Small intestine (tissue), 7 donors: ENCODE results near the gene MYO16. TPM values are rescaled to one million over a fixed set of nuclear protein-coding genes. Genes with fewer than 3 reads are reported as not detected.

Experiments used
- DNase-seq, 2 donors: peaks; one replicate each; pipeline versions ENCODE4 v3.0.0 to v3.0.0-alpha.2; 2013
- FAIRE-seq: peaks from 2 replicates; lab custom pipeline; 2012; peaks lifted over from hg19 to GRCh38; lab: Jason Lieb, UNC
- H3K27ac ChIP-seq, 3 donors: one replicate each; pipeline ENCODE4 v1.5.1; 2013; ENCODE audit warnings: low read length in 2 of 3, mild to moderate bottlenecking in 2 of 3, control low read depth in 1 of 3, inconsistent platforms in 1 of 3, low read depth in 1 of 3, moderate library complexity in 1 of 3
- H3K27me3 ChIP-seq, 3 donors: one replicate each; pipeline ENCODE4 v1.6.1; 2013; ENCODE audit warnings: low read length in 3 of 3, inconsistent platforms in 1 of 3; ENCODE audit not compliant: control insufficient read depth in 3 of 3, insufficient read depth in 3 of 3
- H3K36me3 ChIP-seq, 3 donors: one replicate each; pipeline ENCODE4 v1.6.1; 2013; ENCODE audit warnings: low read length in 3 of 3, inconsistent platforms in 1 of 3, low read depth in 1 of 3, mild to moderate bottlenecking in 1 of 3, moderate library complexity in 1 of 3; ENCODE audit not compliant: control insufficient read depth in 3 of 3, insufficient read depth in 2 of 3
- H3K4me1 ChIP-seq, 3 donors: one replicate each; pipeline ENCODE4 v1.6.1; 2013; ENCODE audit warnings: low read length in 2 of 3, inconsistent platforms in 1 of 3, low read depth in 1 of 3, mild to moderate bottlenecking in 1 of 3, moderate library complexity in 1 of 3; ENCODE audit not compliant: control insufficient read depth in 3 of 3, insufficient read depth in 2 of 3
- H3K4me3 ChIP-seq, 3 donors: one replicate each; pipeline ENCODE4 v1.5.1; 2013; ENCODE audit warnings: low read length in 3 of 3, control low read depth in 1 of 3, inconsistent platforms in 1 of 3, low read depth in 1 of 3, mild to moderate bottlenecking in 1 of 3, moderate library complexity in 1 of 3
- H3K9me3 ChIP-seq, 2 donors: one replicate each; pipeline ENCODE4 v1.6.1; 2013; ENCODE audit warnings: low read depth in 1 of 2, low read length in 1 of 2; ENCODE audit not compliant: control insufficient read depth in 2 of 2, insufficient read depth in 1 of 2
- WGBS, 3 donors: extraction: QIAGEN DNeasy Blood & Tissue Kit; methylation state at CpG; one replicate each; pipeline ENCODE4 v1.1.7; 2013; 5-methylcytosine and 5-hydroxymethylcytosine counted together
- polyA plus RNA-seq, 4 donors: library from polyadenylated mRNA; stranded (reverse) in 3 of 4; unstranded in 1 of 4; fragments of 200-250 nt in 3 of 4; fragments of 120-200 nt in 1 of 4; gene quantifications; one replicate each; pipeline versions ENCODE4 v1.2.1 to v1.2.3, GENCODE V29; 2013
- donor health status: healthy with polysubstance abuse.
- donor health status: control.
- donor health status: control.
- donor health status: Bipolar disorder and iron deficiency.
- donor health status: healthy.

MYO16 gene
- polyA plus RNA-seq, 4 donors: 0.03 to 0.21 TPM; not detected in 2

- DNase-seq: no peak
- Histone ChIP-seq H3K9me3 (no peaks in the 10 kb centered on the region), H3K4me3 (no peak overlapping the region), H3K27me3 (no peaks in the 10 kb centered on the region), H3K4me1 (no peaks in the 10 kb centered on the region), H3K36me3 (no peaks in the 10 kb centered on the region), H3K27ac (no peak overlapping the region)
- no peak for FAIRE-seq
- 35 to 46% (median 44%) methylated on average over 9 of the region's 9 CpGs for WGBS, 3 donors
Observed at GRCh38 chr13:108700422-108701170, 71.2 kb downstream of the MYO16 start.

- DNase-seq: no peak
- Histone ChIP-seq H3K9me3 (no peaks in the 10 kb centered on the region), H3K27me3 (no peaks in the 10 kb centered on the region), H3K27ac (no peak overlapping the region), H3K4me1 (no peaks in the 10 kb centered on the region), H3K36me3 (no peaks in the 10 kb centered on the region), H3K4me3 (no peak overlapping the region)
- no peak for FAIRE-seq
Observed at GRCh38 chr13:108702171-108702570, 72.8 kb downstream of the MYO16 start.

GRCh38 chr13:108705031-108705430 is 75.6 kb downstream of the MYO16 start:
- 72 to 85% (median 79%) methylated on average over 4 of the region's 4 CpGs for WGBS, 3 donors
- no peak overlapping the region for H3K4me3 ChIP-seq
- H3K36me3 ChIP-seq: no peaks in the 10 kb centered on the region
- DNase-seq (no peak), FAIRE-seq (no peak)
- H3K9me3 ChIP-seq: no peaks in the 10 kb centered on the region
- H3K27ac ChIP-seq: no peak overlapping the region
- H3K27me3 ChIP-seq: no peaks in the 10 kb centered on the region
- H3K4me1 ChIP-seq: no peaks in the 10 kb centered on the region

- Histone ChIP-seq H3K4me3 (no peak overlapping the region), H3K36me3 (no peaks in the 10 kb centered on the region), H3K27me3 (no peaks in the 10 kb centered on the region), H3K9me3 (no peaks in the 10 kb centered on the region), H3K4me1 (no peaks in the 10 kb centered on the region), H3K27ac (no peak overlapping the region)
- 41 to 54% (median 50%) methylated on average over 1 of the region's 1 CpG for WGBS, 3 donors
- DNase-seq (no peak), FAIRE-seq (no peak)
Observed at GRCh38 chr13:108707584-108707983, 78.2 kb downstream of the MYO16 start.

- Histone ChIP-seq H3K27ac (no peak overlapping the region), H3K4me3 (no peak overlapping the region), H3K27me3 (no peaks in the 10 kb centered on the region), H3K36me3 (no peaks in the 10 kb centered on the region), H3K4me1 (no peaks in the 10 kb centered on the region), H3K9me3 (no peaks in the 10 kb centered on the region)
- no peak for FAIRE-seq
- DNase-seq: no peak
- 62 to 87% (median 79%) methylated on average over 8 of the region's 8 CpGs for WGBS, 3 donors
Observed at GRCh38 chr13:108708921-108709320, 79.5 kb downstream of the MYO16 start.

- Histone ChIP-seq H3K27me3 (no peaks in the 10 kb centered on the region), H3K4me3 (no peak overlapping the region), H3K4me1 (no peaks in the 10 kb centered on the region), H3K9me3 (no peaks in the 10 kb centered on the region), H3K36me3 (no peaks in the 10 kb centered on the region), H3K27ac (no peak overlapping the region)
- no peak for FAIRE-seq
- 81 to 87% (median 85%) methylated on average over 6 of the region's 6 CpGs for WGBS, 3 donors
- no peak for DNase-seq
Observed at GRCh38 chr13:108711386-108711785, 82.0 kb downstream of the MYO16 start.

GRCh38 chr13:108725471-108725870 is 96.1 kb downstream of the MYO16 start:
- H3K27me3 ChIP-seq: no peaks in the 10 kb centered on the region
- H3K27ac ChIP-seq: no peak overlapping the region
- FAIRE-seq: no peak
- WGBS, 3 donors: 70% methylated on average over 2 of the region's 2 CpGs
- H3K9me3 ChIP-seq: no peaks in the 10 kb centered on the region
- H3K36me3 ChIP-seq: no peaks in the 10 kb centered on the region
- H3K4me3 ChIP-seq: no peak overlapping the region
- DNase-seq: no peak
- no peaks in the 10 kb centered on the region for H3K4me1 ChIP-seq

GRCh38 chr13:108728370-108728769 is 99.0 kb downstream of the MYO16 start:
- DNase-seq (no peak), FAIRE-seq (no peak)
- Histone ChIP-seq H3K36me3 (no peaks in the 10 kb centered on the region), H3K4me1 (no peaks in the 10 kb centered on the region), H3K27ac (no peak overlapping the region), H3K27me3 (no peaks in the 10 kb centered on the region), H3K4me3 (no peak overlapping the region), H3K9me3 (no peaks in the 10 kb centered on the region)
- WGBS, 3 donors: 52 to 63% (median 56%) methylated on average over 5 of the region's 5 CpGs

GRCh38 chr13:108733022-108733560 is 103.7 kb downstream of the MYO16 start:
- no peak for FAIRE-seq
- 41 to 52% (median 45%) methylated on average over 3 of the region's 3 CpGs for WGBS, 3 donors
- H3K27me3 ChIP-seq: no peaks in the 10 kb centered on the region
- H3K9me3 ChIP-seq: no peaks in the 10 kb centered on the region
- no peaks in the 10 kb centered on the region for H3K36me3 ChIP-seq
- no peaks in the 10 kb centered on the region for H3K4me1 ChIP-seq
- no peak overlapping the region for H3K4me3 ChIP-seq
- DNase-seq: no peak
- no peak overlapping the region for H3K27ac ChIP-seq
